H9 (cell line): ENCODE results near the gene OOEP. TPM values are rescaled to one million over a fixed set of nuclear protein-coding genes. Genes with fewer than 3 reads are reported as not detected.

Source experiments
- DNase-seq: peaks from one replicate; pipeline ENCODE4 v3.0.0-alpha.2; 2017
- H2AFZ ChIP-seq: one replicate; pipeline ENCODE4 v1.6.1; 2013; ENCODE audit warnings: mild to moderate bottlenecking, low read length, control low read depth, moderate library complexity
- H2AK5ac ChIP-seq: 2 replicates; pipeline ENCODE4 v1.6.1; 2013; ENCODE audit warnings: low read length, control low read depth, mixed read lengths; ENCODE audit not compliant: insufficient read length
- H2BK120ac ChIP-seq: one replicate; pipeline ENCODE4 v1.6.1; 2013; ENCODE audit warnings: low read depth, mild to moderate bottlenecking, low read length, control low read depth, inconsistent platforms; ENCODE audit not compliant: poor library complexity, severe bottlenecking
- H2BK12ac ChIP-seq: 2 replicates; pipeline ENCODE4 v1.6.1; 2013; ENCODE audit warnings: low read length, control low read depth, mixed read lengths, low read depth; ENCODE audit not compliant: insufficient read length
- H2BK15ac ChIP-seq: 2 replicates; pipeline ENCODE4 v1.6.1; 2013; ENCODE audit warnings: low read depth, low read length, control low read depth
- H2BK20ac ChIP-seq: one replicate; pipeline ENCODE4 v1.6.1; 2013; ENCODE audit warnings: low read depth, mild to moderate bottlenecking, low read length, control low read depth, inconsistent platforms; ENCODE audit not compliant: poor library complexity, severe bottlenecking
- H2BK5ac ChIP-seq: 2 replicates; pipeline ENCODE4 v1.6.1; 2013; ENCODE audit warnings: low read length, control low read depth, mixed read lengths; ENCODE audit not compliant: insufficient read length
- H3K14ac ChIP-seq: 2 replicates; pipeline ENCODE4 v1.6.1; 2013; ENCODE audit warnings: low read length, control low read depth; ENCODE audit not compliant: insufficient read depth
- H3K18ac ChIP-seq: 2 replicates; pipeline ENCODE4 v1.6.1; 2013; ENCODE audit warnings: low read depth, mild to moderate bottlenecking, mixed read lengths, low read length, control low read depth; ENCODE audit not compliant: insufficient read length
- H3K23ac ChIP-seq: 2 replicates; pipeline ENCODE4 v1.6.1; 2013; ENCODE audit warnings: low read length, control low read depth, mixed read lengths, low read depth; ENCODE audit not compliant: insufficient read length
- H3K23me2 ChIP-seq: 2 replicates; pipeline ENCODE4 v1.6.1; 2013; ENCODE audit warnings: low read depth, mild to moderate bottlenecking, mixed read lengths, low read length, control low read depth; ENCODE audit not compliant: insufficient read length, poor library complexity, severe bottlenecking
- H3K27ac ChIP-seq: 2 replicates; pipeline ENCODE4 v1.5.1; 2013; ENCODE audit warnings: low read length, control low read depth, mixed read lengths, low read depth; ENCODE audit not compliant: insufficient read length
- H3K27me3 ChIP-seq: 2 replicates; pipeline ENCODE4 v1.6.1; 2013; ENCODE audit warnings: low read length, control low read depth, inconsistent platforms; ENCODE audit not compliant: insufficient read depth
- H3K4ac ChIP-seq: 2 replicates; pipeline ENCODE4 v1.6.1; 2013; ENCODE audit warnings: low read depth, mild to moderate bottlenecking, control low read depth, inconsistent platforms, low read length, moderate library complexity
- H3K4me1 ChIP-seq: 2 replicates; pipeline ENCODE4 v1.6.1; 2013; ENCODE audit warnings: low read length, control low read depth, inconsistent platforms; ENCODE audit not compliant: insufficient read depth
- H3K4me2 ChIP-seq: 2 replicates; pipeline ENCODE4 v1.6.1; 2013; ENCODE audit warnings: low read length, control low read depth, mixed read lengths; ENCODE audit not compliant: insufficient read length, insufficient read depth
- H3K56ac ChIP-seq: 2 replicates; pipeline ENCODE4 v1.6.1; 2013; ENCODE audit warnings: low read depth, mild to moderate bottlenecking, mixed read lengths, low read length, control low read depth; ENCODE audit not compliant: insufficient read length
- H3K79me1 ChIP-seq: 2 replicates; pipeline ENCODE4 v1.6.1; 2013; ENCODE audit warnings: low read depth, mild to moderate bottlenecking, moderate library complexity, low read length, control low read depth, inconsistent platforms; ENCODE audit not compliant: insufficient read depth, poor library complexity, severe bottlenecking
- H3K79me2 ChIP-seq: 2 replicates; pipeline ENCODE4 v1.6.1; 2013; ENCODE audit warnings: low read length, control low read depth, inconsistent platforms; ENCODE audit not compliant: insufficient read depth
- H3K9ac ChIP-seq: 2 replicates; pipeline ENCODE4 v1.6.1; 2013; ENCODE audit warnings: low read length, control low read depth, mixed read lengths; ENCODE audit not compliant: insufficient read length; ENCODE audit errors: extremely low read depth
- H3K9me3 ChIP-seq: one replicate; pipeline ENCODE4 v1.6.1; 2013; ENCODE audit warnings: low read depth, low read length, inconsistent platforms; ENCODE audit not compliant: control insufficient read depth
- H3T11ph ChIP-seq: one replicate; pipeline ENCODE4 v1.6.1; 2013; ENCODE audit warnings: mild to moderate bottlenecking, low read length, control low read depth, inconsistent platforms
- H4K20me1 ChIP-seq: one replicate; pipeline ENCODE4 v1.6.1; 2013; ENCODE audit not compliant: control insufficient read depth, insufficient read length, insufficient read depth
- H4K5ac ChIP-seq: 2 replicates; pipeline ENCODE4 v1.6.1; 2013; ENCODE audit warnings: low read depth, mild to moderate bottlenecking, mixed read lengths, low read length, control low read depth; ENCODE audit not compliant: insufficient read length
- H4K8ac ChIP-seq: replicated peaks from 2 replicates; pipeline ENCODE4 v1.6.1; 2013; ENCODE audit warnings: low read length, control low read depth, mixed read lengths, low read depth; ENCODE audit not compliant: insufficient read length
- H4K91ac ChIP-seq: 2 replicates; pipeline ENCODE4 v1.6.1; 2013; ENCODE audit warnings: low read depth, mild to moderate bottlenecking, moderate library complexity, mixed read lengths, low read length, control low read depth; ENCODE audit not compliant: insufficient read length
- H3K27ac Mint-ChIP-seq, 3 experiments: 2 replicates in 2 of 3; 3 replicates in 1 of 3; pipeline ENCODE4 v1.8.0; 2020 to 2021; ENCODE audit warnings: mixed read lengths in 3 of 3, mild to moderate bottlenecking in 1 of 3, moderate library complexity in 1 of 3
- H3K27me3 Mint-ChIP-seq: 2 replicates; pipeline ENCODE4 v1.8.0; 2021; ENCODE audit warnings: low read depth, mild to moderate bottlenecking, moderate library complexity, mixed read lengths
- H3K36me3 Mint-ChIP-seq, 3 experiments: 2 replicates in 2 of 3; 3 replicates in 1 of 3; pipeline ENCODE4 v1.8.0; 2020 to 2021; ENCODE audit warnings: low read depth in 3 of 3, mixed read lengths in 3 of 3; ENCODE audit not compliant: insufficient read depth in 1 of 3
- H3K4me1 Mint-ChIP-seq, 2 experiments: 2 replicates each; pipeline ENCODE4 v1.8.0; 2020; ENCODE audit warnings: mixed read lengths in 2 of 2
- H3K4me3 Mint-ChIP-seq, 2 experiments: 2 replicates in 1 of 2; 3 replicates in 1 of 2; pipeline ENCODE4 v1.8.0; 2020 to 2021; ENCODE audit warnings: mild to moderate bottlenecking in 2 of 2, mixed read lengths in 2 of 2, moderate library complexity in 1 of 2
- H3K9me3 Mint-ChIP-seq, 2 experiments: 2 replicates in 1 of 2; 3 replicates in 1 of 2; pipeline ENCODE4 v1.8.0; 2020; ENCODE audit warnings: mild to moderate bottlenecking in 2 of 2, mixed read lengths in 2 of 2, moderate library complexity in 1 of 2
- WGBS: extraction: QIAGEN DNeasy Blood & Tissue Kit; methylation state at CpG from one replicate; pipeline ENCODE4 v1.1.7; 2013; ENCODE audit warnings: missing lambda C conversion rate, low lambda C conversion rate, mixed read lengths; ENCODE audit not compliant: insufficient read length; ENCODE audit errors: extremely low coverage; 5-methylcytosine and 5-hydroxymethylcytosine counted together
- total RNA-seq: library from RNA; stranded (reverse); gene quantifications from 2 replicates; pipeline ENCODE4 v1.2.1, GENCODE V29; 2021
- TF ChIP-seq, protein P1 (sequence below): fragments of 200-600 bp; sonication (generic); conservative IDR thresholded peaks from 3 replicates; pipeline ENCODE4 v1.8.0; 2021; ENCODE audit warnings: antibody characterized with exemption, mild to moderate bottlenecking

The OOEP gene
- total RNA-seq, 1 experiment from 2014 or later: not detected

DNA sequence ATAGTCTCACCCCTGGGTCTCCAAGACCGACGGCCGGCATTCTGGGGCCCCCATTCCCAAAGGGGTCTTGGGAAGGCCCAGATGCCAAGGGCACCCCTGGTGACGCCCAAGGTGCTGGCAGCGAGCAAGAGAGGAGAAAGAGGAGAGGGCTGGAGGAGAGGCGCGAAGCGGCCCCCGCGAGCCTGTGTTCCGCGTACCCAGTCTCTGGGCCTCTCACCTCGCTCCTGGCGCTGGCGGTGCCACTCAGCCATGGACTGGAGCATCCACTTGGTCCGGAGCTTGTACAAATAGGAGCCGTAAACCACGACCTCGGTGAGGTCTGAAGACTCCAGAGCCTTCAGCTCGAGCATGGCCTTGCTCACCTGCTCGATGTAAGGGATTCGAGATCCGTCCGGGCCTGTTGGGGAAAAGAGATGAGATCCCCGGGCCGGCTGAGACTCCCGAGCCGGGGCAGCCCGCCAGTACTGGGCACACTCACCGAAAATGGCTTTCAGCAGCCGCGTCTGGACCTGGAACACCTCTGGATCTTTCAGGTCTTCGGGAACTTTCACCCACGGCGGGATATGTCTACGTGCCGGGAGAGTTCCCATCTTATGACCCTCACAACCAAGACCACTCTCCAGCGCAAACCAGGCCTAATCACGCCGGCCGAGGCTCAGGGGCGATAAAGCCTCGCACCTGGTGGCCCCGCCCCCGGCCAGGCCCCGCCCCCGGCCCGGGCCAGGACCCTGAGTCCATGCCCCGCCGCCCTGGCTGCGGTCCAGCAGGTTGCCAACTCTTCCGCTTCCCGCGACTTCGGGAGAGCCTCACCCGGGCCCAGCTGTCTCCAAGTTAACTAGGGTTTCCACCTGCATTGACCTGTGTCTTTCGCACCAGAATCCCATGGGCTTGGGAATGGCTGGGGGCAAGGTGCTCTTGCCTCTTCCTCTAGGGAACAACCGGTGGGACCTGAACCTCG, 15.8 kb downstream of the OOEP start, which contains the start of gene DPPA5:
Gene DPPA5 (minus strand): TSS at position 641 of the 958 bp plus-strand sequence. CDS start 51 bp downstream, at position 590.
- DNase-seq: peak; percentile 35
- no peaks in the 10 kb centered on the region for H3K27me3 ChIP-seq
- no peak within 1 kb of the TSS; a peak in 1 of 7 replicates for H3K27ac Mint-ChIP-seq
- no peak within 1 kb of the TSS for H2BK12ac ChIP-seq
- H2AK5ac ChIP-seq: no peak within 1 kb of the TSS
- H3K23me2 ChIP-seq: no peaks in the 10 kb centered on the region
- no peak within 1 kb of the TSS for H3K4me2 ChIP-seq
- H3K9ac ChIP-seq: no peak within 1 kb of the TSS
- H3K79me2 ChIP-seq: no peaks in the 10 kb centered on the region
- H3K56ac ChIP-seq: no peak within 1 kb of the TSS
- H3K4me3 Mint-ChIP-seq: no peak within 1 kb of the TSS
- H2BK20ac ChIP-seq: no peak within 1 kb of the TSS
- no peak within 1 kb of the TSS for H4K91ac ChIP-seq
- H3K79me1 ChIP-seq: no peaks in the 10 kb centered on the region
- peaks cover 4% of the 10 kb centered on the region for H3K4me1 ChIP-seq
- H4K5ac ChIP-seq: no peak within 1 kb of the TSS
- no peak within 1 kb of the TSS for H4K8ac ChIP-seq
- no peak within 1 kb of the TSS for H3K14ac ChIP-seq
- TF ChIP-seq, protein P1, sequence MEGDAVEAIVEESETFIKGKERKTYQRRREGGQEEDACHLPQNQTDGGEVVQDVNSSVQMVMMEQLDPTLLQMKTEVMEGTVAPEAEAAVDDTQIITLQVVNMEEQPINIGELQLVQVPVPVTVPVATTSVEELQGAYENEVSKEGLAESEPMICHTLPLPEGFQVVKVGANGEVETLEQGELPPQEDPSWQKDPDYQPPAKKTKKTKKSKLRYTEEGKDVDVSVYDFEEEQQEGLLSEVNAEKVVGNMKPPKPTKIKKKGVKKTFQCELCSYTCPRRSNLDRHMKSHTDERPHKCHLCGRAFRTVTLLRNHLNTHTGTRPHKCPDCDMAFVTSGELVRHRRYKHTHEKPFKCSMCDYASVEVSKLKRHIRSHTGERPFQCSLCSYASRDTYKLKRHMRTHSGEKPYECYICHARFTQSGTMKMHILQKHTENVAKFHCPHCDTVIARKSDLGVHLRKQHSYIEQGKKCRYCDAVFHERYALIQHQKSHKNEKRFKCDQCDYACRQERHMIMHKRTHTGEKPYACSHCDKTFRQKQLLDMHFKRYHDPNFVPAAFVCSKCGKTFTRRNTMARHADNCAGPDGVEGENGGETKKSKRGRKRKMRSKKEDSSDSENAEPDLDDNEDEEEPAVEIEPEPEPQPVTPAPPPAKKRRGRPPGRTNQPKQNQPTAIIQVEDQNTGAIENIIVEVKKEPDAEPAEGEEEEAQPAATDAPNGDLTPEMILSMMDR: no peak
- no peak within 1 kb of the TSS for H2BK120ac ChIP-seq
- H3K27me3 Mint-ChIP-seq: peaks cover 13% of the 10 kb centered on the region
- H3K9me3 ChIP-seq: no peaks in the 10 kb centered on the region
- no peak within 1 kb of the TSS for H3K18ac ChIP-seq
- no CpG with 5 or more reads among the region's 59 CpGs for WGBS
- no peak within 1 kb of the TSS for H2AFZ ChIP-seq
- no peak within 1 kb of the TSS for H2BK5ac ChIP-seq
- H3K9me3 Mint-ChIP-seq: peaks cover 0 to 12% of the 10 kb centered on the region in 2 experiments; a peak in 3 of 5 replicates
- no peak within 1 kb of the TSS for H3K27ac ChIP-seq
- H3T11ph ChIP-seq: no peak within 1 kb of the TSS
- no peak within 1 kb of the TSS for H3K4ac ChIP-seq
- H3K4me1 Mint-ChIP-seq: peaks cover 29 to 34% of the 10 kb centered on the region in 2 experiments
- H3K36me3 Mint-ChIP-seq: peaks cover 0 to 10% (median 8%) of the 10 kb centered on the region in 3 experiments; a peak in 2 of 7 replicates
- H4K20me1 ChIP-seq: no peaks in the 10 kb centered on the region
- no peak within 1 kb of the TSS for H2BK15ac ChIP-seq
- H3K23ac ChIP-seq: no peak within 1 kb of the TSS
